Hindlimb muscle (tissue), 1 donor: ENCODE results near the gene ABITRAM. TPM values are rescaled to one million over a fixed set of nuclear protein-coding genes. Genes with fewer than 3 reads are reported as not detected.
"Not testable (repeated sequence)": the region's sequence is repeated elsewhere in the genome, so short reads cannot be mapped to it uniquely, and the experiment has no call there.

ENCODE experiments used
- DNase-seq: peaks from one replicate; pipeline ENCODE4 v3.0.0-alpha.2; 2013
- polyA plus RNA-seq: library from polyadenylated mRNA; unstranded; fragments of 120-200 nt; gene quantifications from one replicate; pipeline ENCODE4 v1.2.1, GENCODE V29; 2013; ENCODE audit not compliant: insufficient read length

ABITRAM gene
- polyA plus RNA-seq, result 12.2 TPM

GRCh38 chr9:108934323-108934893, at the start of gene ABITRAM:
TSS of gene ABITRAM (plus strand) at chr9:108934400. CDS start at chr9:108934487, 87 bp downstream.
- peak; percentile 92 for DNase-seq

GRCh38 chr9:108884701-108885100, 49.5 kb upstream of the ABITRAM start:
- no peak for DNase-seq

GRCh38 chr9:108885643-108886348, 48.4 kb upstream of the ABITRAM start:
- no peak for DNase-seq

GRCh38 chr9:108886594-108887271, 47.5 kb upstream of the ABITRAM start:
- not testable (repeated sequence) for DNase-seq

GRCh38 chr9:108889649-108890067, 44.5 kb upstream of the ABITRAM start:
- no peak for DNase-seq

GRCh38 chr9:108894225-108894997, 39.8 kb upstream of the ABITRAM start:
- no peak for DNase-seq

- DNase-seq, result no peak
Observed at GRCh38 chr9:108897324-108898096, 36.7 kb upstream of the ABITRAM start.

- not testable (repeated sequence) for DNase-seq
Observed at GRCh38 chr9:108899023-108899695, 35.0 kb upstream of the ABITRAM start.

GRCh38 chr9:108900176-108900575, 34.0 kb upstream of the ABITRAM start:
- no peak for DNase-seq

GRCh38 chr9:108903420-108904103, 30.6 kb upstream of the ABITRAM start:
- no peak for DNase-seq

GRCh38 chr9:108904161-108904560, 30.0 kb upstream of the ABITRAM start:
- DNase-seq, result no peak

- DNase-seq, result no peak
Observed at GRCh38 chr9:108905494-108905893, 28.7 kb upstream of the ABITRAM start.

- DNase-seq, result no peak
Observed at GRCh38 chr9:108910402-108910801, 23.8 kb upstream of the ABITRAM start.

- DNase-seq, result no peak
Observed at GRCh38 chr9:108910914-108911313, 23.3 kb upstream of the ABITRAM start.

- DNase-seq, result no peak
Observed at GRCh38 chr9:108911820-108912219, 22.4 kb upstream of the ABITRAM start.

GRCh38 chr9:108913391-108913790, 20.8 kb upstream of the ABITRAM start:
- no peak for DNase-seq

- no peak for DNase-seq
Observed at GRCh38 chr9:108919517-108919916, 14.7 kb upstream of the ABITRAM start.

GRCh38 chr9:108920401-108920800, 13.8 kb upstream of the ABITRAM start:
- DNase-seq, result not testable (repeated sequence)

- no peak for DNase-seq
Observed at GRCh38 chr9:108921200-108921599, 13.0 kb upstream of the ABITRAM start.

- DNase-seq, result no peak
Observed at GRCh38 chr9:108924466-108924865, 9.7 kb upstream of the ABITRAM start.

- DNase-seq, result no peak
Observed at GRCh38 chr9:108928386-108928785, 5.8 kb upstream of the ABITRAM start.
